ENCODE measurements around the gene CFAP46. TPM values are rescaled to one million over a fixed set of nuclear protein-coding genes. Genes with fewer than 3 reads are reported as not detected.

Gene CFAP46
- polyA plus RNA-seq, 3 donors, result 0.07 TPM; not detected in 2

DNA sequence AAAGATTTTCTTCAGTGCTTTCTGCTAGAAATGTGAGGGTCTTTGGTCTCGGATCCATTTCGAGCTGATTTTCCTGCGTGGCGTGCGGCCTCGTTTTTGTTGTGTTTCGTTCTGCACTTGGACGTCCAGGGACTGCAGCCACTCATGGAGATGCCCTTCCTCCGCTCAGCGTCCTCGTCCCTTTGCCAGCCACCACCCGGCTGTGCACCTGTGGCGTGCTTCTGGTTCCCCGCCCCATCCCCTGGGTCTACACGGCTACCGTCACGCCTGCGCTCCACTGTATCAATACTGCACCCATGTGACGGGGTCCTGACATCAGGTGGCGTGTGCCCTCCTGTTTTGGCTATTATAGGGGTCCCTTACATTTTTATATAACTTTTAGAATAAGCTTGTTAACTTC, 113.7 kb downstream of the CFAP46 start:
- WGBS (ENCODE audit: insufficient coverage), result 92% methylated on average over 11 of the region's 20 CpGs
- intact Hi-C loops (cut with micrococcal nuclease), result no loop called here

GRCh38 chr10:132827861-132828539, 114.4 kb downstream of the CFAP46 start:
- 84% methylated on average over 15 of the region's 29 CpGs for WGBS (ENCODE audit: insufficient coverage)
- H3K4me3 ChIP-seq (replicated peaks in 1 of 3; ENCODE audit: low read depth in 2 of 3, low read length in 3 of 3), result no peak overlapping the region
- TF ChIP-seq, protein P1, sequence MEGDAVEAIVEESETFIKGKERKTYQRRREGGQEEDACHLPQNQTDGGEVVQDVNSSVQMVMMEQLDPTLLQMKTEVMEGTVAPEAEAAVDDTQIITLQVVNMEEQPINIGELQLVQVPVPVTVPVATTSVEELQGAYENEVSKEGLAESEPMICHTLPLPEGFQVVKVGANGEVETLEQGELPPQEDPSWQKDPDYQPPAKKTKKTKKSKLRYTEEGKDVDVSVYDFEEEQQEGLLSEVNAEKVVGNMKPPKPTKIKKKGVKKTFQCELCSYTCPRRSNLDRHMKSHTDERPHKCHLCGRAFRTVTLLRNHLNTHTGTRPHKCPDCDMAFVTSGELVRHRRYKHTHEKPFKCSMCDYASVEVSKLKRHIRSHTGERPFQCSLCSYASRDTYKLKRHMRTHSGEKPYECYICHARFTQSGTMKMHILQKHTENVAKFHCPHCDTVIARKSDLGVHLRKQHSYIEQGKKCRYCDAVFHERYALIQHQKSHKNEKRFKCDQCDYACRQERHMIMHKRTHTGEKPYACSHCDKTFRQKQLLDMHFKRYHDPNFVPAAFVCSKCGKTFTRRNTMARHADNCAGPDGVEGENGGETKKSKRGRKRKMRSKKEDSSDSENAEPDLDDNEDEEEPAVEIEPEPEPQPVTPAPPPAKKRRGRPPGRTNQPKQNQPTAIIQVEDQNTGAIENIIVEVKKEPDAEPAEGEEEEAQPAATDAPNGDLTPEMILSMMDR (IDR thresholded peaks at IDR 0.05), result no peak

More for the DNA sequence above, 113.7 kb downstream of the CFAP46 start:
- H3K4me1 Mint-ChIP-seq, result no peaks in the 10 kb centered on the region
- no peak overlapping the region for H3K9ac ChIP-seq (ENCODE audit: insufficient read depth, low read length, poor library complexity, severe bottlenecking)
- no peak overlapping the region for H2AFZ ChIP-seq (ENCODE audit: insufficient read depth, low read depth, low read length, poor library complexity, severe bottlenecking)
- TF ChIP-seq, protein P1 (IDR thresholded peaks at IDR 0.05), result no peak
- H3K27ac ChIP-seq (ENCODE audit: low read depth in 1 of 2, low read length in 2 of 2), result no peak overlapping the region
- H4K20me1 ChIP-seq (ENCODE audit: insufficient read depth, low read length), result no peaks in the 10 kb centered on the region
- H3K36me3 Mint-ChIP-seq, result no peaks in the 10 kb centered on the region
- no peaks in the 10 kb centered on the region for H3K79me2 ChIP-seq (ENCODE audit: insufficient read depth, low read length)
- no peaks in the 10 kb centered on the region for H3K36me3 ChIP-seq (replicated peaks in 1 of 2; ENCODE audit: control insufficient read depth in 1 of 2, insufficient read depth in 2 of 2, low read length in 2 of 2)
- no peak overlapping the region for H3K4me2 ChIP-seq (replicated peaks; ENCODE audit: extremely low read depth, low read length, poor library complexity, severe bottlenecking)
- peaks cover 27 to 32% of the 10 kb centered on the region in 2 donors for H3K9me3 ChIP-seq (replicated peaks in 1 of 2; ENCODE audit: control insufficient read depth in 1 of 2, insufficient read depth in 1 of 2, low read length in 2 of 2)
- no peak overlapping the region for H3K4me3 Mint-ChIP-seq
- H3K27me3 Mint-ChIP-seq (ENCODE audit: low read depth in 3 of 3), result peaks cover 4 to 10% (median 10%) of the 10 kb centered on the region in 3 donors
- no peaks in the 10 kb centered on the region for H3K27me3 ChIP-seq (ENCODE audit: control insufficient read depth in 2 of 2, insufficient read depth in 2 of 2, low read length in 2 of 2)
- no peaks in the 10 kb centered on the region for H3K4me1 ChIP-seq (ENCODE audit: control insufficient read depth in 1 of 2, insufficient read depth in 2 of 2, low read length in 2 of 2)
- H3K9me3 Mint-ChIP-seq, result peaks cover 3 to 14% (median 7%) of the 10 kb centered on the region in 7 donors
- DNase-seq, result peak in 1 of 3 donors; percentile 0
- no peak overlapping the region for H3K27ac Mint-ChIP-seq
- no peak overlapping the region for H3K4me3 ChIP-seq (replicated peaks in 1 of 3; ENCODE audit: low read depth in 2 of 3, low read length in 3 of 3)

More at GRCh38 chr10:132827861-132828539, 114.4 kb downstream of the CFAP46 start:
- no peaks in the 10 kb centered on the region for H3K27me3 ChIP-seq (ENCODE audit: control insufficient read depth in 2 of 2, insufficient read depth in 2 of 2, low read length in 2 of 2)
- H3K27me3 Mint-ChIP-seq (ENCODE audit: low read depth in 3 of 3), result peaks cover 4 to 10% (median 10%) of the 10 kb centered on the region in 3 donors
- intact Hi-C loops (cut with micrococcal nuclease), result no loop called here
- H4K20me1 ChIP-seq (ENCODE audit: insufficient read depth, low read length), result no peaks in the 10 kb centered on the region
- no peaks in the 10 kb centered on the region for H3K4me1 Mint-ChIP-seq
- no peak overlapping the region for H2AFZ ChIP-seq (ENCODE audit: insufficient read depth, low read depth, low read length, poor library complexity, severe bottlenecking)
- H3K9me3 Mint-ChIP-seq, result peaks cover 3 to 14% (median 7%) of the 10 kb centered on the region in 7 donors
- no peak overlapping the region for H3K27ac ChIP-seq (ENCODE audit: low read depth in 1 of 2, low read length in 2 of 2)
- H3K36me3 ChIP-seq (replicated peaks in 1 of 2; ENCODE audit: control insufficient read depth in 1 of 2, insufficient read depth in 2 of 2, low read length in 2 of 2), result no peaks in the 10 kb centered on the region
- no peaks in the 10 kb centered on the region for H3K4me1 ChIP-seq (ENCODE audit: control insufficient read depth in 1 of 2, insufficient read depth in 2 of 2, low read length in 2 of 2)
- H3K9ac ChIP-seq (ENCODE audit: insufficient read depth, low read length, poor library complexity, severe bottlenecking), result no peak overlapping the region
- H3K4me3 Mint-ChIP-seq, result no peak overlapping the region
- H3K79me2 ChIP-seq (ENCODE audit: insufficient read depth, low read length), result no peaks in the 10 kb centered on the region
- H3K9me3 ChIP-seq (replicated peaks in 1 of 2; ENCODE audit: control insufficient read depth in 1 of 2, insufficient read depth in 1 of 2, low read length in 2 of 2), result peaks cover 28 to 35% of the 10 kb centered on the region in 2 donors
- no peaks in the 10 kb centered on the region for H3K36me3 Mint-ChIP-seq
- H3K27ac Mint-ChIP-seq, result peak overlapping the region in 1 of 7 donors; percentile 7
- DNase-seq, result peak in 1 of 3 donors; percentile 0
- H3K4me2 ChIP-seq (replicated peaks; ENCODE audit: extremely low read depth, low read length, poor library complexity, severe bottlenecking), result no peak overlapping the region

Data from CD14-positive monocyte (primary cell).